BJ (cell line): ENCODE results near the gene SSH3. TPM values are rescaled to one million over a fixed set of nuclear protein-coding genes. Genes with fewer than 3 reads are reported as not detected.

Experiments
- CTCF ChIA-PET: fragments of 350-600 bp; formaldehyde crosslinking; extraction: SDS; loops from one replicate; lab custom pipeline; 2021; ENCODE audit warnings: antibody characterized with exemption, inconsistent platforms; lab: Yijun Ruan, JAX
- POLR2A ChIA-PET: fragments of 300-600 bp; sonication (Branson Sonifier 250); formaldehyde crosslinking; extraction: SDS; loops from one replicate; lab custom pipeline; 2021; ENCODE audit warnings: antibody characterized with exemption; lab: Charles Lee
- DNase-seq: peaks from one replicate; pipeline ENCODE4 v3.0.0-alpha.2; 2011; ENCODE audit warnings: low read depth
- H3K27me3 ChIP-seq: 2 replicates; pipeline ENCODE4 v1.6.0; 2011; ENCODE audit warnings: low read length; ENCODE audit not compliant: control insufficient read depth, insufficient read depth
- H3K36me3 ChIP-seq: 2 replicates; pipeline ENCODE4 v1.5.1; 2011; ENCODE audit warnings: low read length; ENCODE audit not compliant: control insufficient read depth, insufficient read depth
- H3K4me3 ChIP-seq: 2 replicates; pipeline ENCODE4 v1.5.1; 2011; ENCODE audit warnings: low read depth, mild to moderate bottlenecking, control low read depth, low read length
- CTCF ChIP-seq: IDR thresholded peaks from 2 replicates; pipeline ENCODE4 v1.5.1; 2011; ENCODE audit warnings: low read depth, mild to moderate bottlenecking, control low read depth, inconsistent platforms, low read length, moderate library complexity; ENCODE audit not compliant: insufficient read depth
- polyA plus RNA-seq: library from polyadenylated mRNA; depleted of rRNA; stranded (reverse); fragments of >200 nt; gene quantifications from 2 replicates; pipeline ENCODE4 v1.2.3, GENCODE V29; 2011

SSH3 gene
- polyA plus RNA-seq, 1 experiment = 22.1 TPM

DNA sequence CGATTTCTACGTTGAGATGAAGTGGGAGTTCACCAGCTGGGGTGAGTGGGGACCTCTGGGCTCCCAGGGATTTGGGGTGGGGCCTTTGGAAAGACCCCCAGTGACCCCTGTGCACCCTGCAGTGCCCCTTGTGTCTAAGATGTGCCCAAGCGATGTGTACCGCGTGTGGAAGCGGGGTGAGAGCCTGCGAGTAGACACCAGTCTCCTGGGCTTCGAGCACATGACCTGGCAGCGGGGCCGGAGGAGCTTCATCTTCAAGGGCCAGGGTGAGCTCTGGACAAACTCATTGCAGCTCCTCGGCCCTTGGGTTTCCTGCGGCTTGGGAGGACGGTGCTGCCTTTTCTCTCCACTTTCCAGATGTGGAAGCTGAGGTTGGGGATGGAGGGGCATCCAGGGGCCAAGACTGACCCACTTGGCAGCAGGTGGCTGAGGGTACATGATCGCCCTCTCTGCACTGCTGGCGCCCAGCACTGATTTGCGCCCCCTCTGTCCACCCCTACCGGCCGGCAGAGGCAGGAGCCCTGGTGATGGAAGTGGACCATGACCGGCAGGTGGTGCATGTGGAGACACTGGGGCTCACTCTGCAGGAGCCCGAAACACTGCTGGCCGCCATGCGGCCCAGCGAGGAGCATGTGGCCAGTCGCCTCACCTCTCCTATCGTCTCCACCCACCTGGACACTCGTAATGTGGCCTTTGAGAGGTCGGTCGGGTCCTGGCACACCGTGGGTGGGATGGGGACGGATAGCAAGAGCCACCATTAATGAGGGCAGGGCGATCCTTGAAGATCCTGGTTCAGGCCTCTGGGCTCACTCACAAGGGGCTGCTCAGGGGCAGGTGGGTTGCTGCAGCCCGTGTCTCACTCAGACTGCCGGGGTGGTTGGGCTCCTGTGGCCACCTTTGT is 11.6 kb upstream of the SSH3 start:
- Histone ChIP-seq H3K27me3 (no peaks in the 10 kb centered on the region), H3K4me3 (no peak overlapping the region), H3K36me3 (peaks cover 17% of the 10 kb centered on the region)
- TF ChIP-seq CTCF = no peak
- ChIA-PET CTCF (interaction anchor here (0.7 to 3.1 kb wide), 2 partner anchors 22 to 26 kb away, joined by 3 to 14 read pairs; no protein-coding TSS in a partner anchor), POLR2A (no interaction called here)
- no peak for DNase-seq

DNA sequence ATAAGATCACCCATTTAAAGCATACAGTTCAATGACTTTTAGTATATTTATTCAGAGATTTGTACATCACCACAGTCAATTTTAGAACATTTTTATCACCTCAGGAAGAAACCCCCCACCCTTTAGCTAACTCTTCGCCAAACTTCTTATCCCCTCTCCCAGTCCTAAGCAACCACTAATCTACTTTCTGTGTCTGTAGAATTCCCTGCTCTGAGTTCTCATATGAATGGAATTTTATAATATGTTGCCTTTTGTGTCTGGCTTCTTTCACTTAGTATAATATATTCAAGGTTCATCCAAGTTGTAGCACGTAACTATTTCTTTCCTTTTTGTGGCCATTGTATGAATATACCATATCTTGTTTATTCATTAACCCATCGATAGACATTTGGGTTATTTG is 10.7 kb upstream of the SSH3 start:
- no peak overlapping the region for H3K4me3 ChIP-seq
- no peak for DNase-seq
- POLR2A ChIA-PET = no interaction called here
- no peak for TF ChIP-seq CTCF
- CTCF ChIA-PET = interaction anchor here (3.1 kb wide), 1 partner anchor 25 kb away, joined by 14 read pairs; no protein-coding TSS in a partner anchor
- H3K36me3 ChIP-seq = peaks cover 17% of the 10 kb centered on the region
- no peaks in the 10 kb centered on the region for H3K27me3 ChIP-seq

DNA sequence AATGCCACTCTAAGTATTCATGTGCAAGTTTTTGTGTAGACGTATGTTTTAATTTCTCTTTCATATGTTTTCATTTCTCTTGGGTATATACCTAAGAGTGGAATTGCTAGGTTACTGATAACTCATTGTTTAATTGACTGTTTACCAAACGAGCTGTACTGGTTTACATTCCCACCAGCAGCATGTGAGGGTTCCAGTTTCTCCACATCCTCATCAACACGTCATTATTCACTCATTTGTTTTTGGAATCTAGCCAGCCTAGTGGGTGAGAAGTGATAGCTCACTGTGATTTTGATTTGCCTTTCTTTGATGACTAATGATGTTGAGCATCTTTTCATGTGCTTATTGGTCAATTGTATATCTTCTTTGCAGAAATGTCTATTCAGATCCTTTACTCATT is 10.2 kb upstream of the SSH3 start:
- ChIA-PET POLR2A (no interaction called here), CTCF (interaction anchor here (1.2 to 3.1 kb wide), 2 partner anchors 24 to 52 kb away, joined by 3 to 14 read pairs; no protein-coding TSS in a partner anchor)
- peaks cover 17% of the 10 kb centered on the region for H3K36me3 ChIP-seq
- H3K4me3 ChIP-seq = no peak overlapping the region
- DNase-seq = no peak
- H3K27me3 ChIP-seq = no peaks in the 10 kb centered on the region
- TF ChIP-seq CTCF = no peak

DNA sequence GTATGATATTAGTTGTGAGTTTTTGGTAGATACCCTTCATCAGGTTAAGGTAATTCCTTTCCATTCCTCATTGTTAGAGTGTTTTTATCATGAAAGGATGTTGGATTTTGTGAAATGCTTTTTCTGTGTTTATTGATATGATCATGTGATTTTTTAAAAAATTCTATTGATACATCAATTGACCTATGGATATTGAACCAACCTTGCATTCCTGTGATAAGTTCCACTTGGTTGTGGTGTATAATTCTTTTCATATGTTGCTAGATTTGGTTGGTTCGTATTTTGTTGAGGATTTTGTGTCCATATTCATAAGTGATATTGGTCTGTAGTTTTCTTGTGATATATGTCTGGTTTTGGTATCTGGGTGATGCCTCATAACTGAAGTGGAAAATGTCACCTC is 7.5 kb upstream of the SSH3 start:
- ChIA-PET POLR2A (no interaction called here), CTCF (interaction anchor here (0.7 to 1.2 kb wide), 2 partner anchors 15 to 22 kb away, joined by 3 to 4 read pairs; no protein-coding TSS in a partner anchor)
- H3K36me3 ChIP-seq = peaks cover 35% of the 10 kb centered on the region
- TF ChIP-seq CTCF = no peak
- no peaks in the 10 kb centered on the region for H3K27me3 ChIP-seq
- DNase-seq = no peak
- H3K4me3 ChIP-seq = no peak overlapping the region

DNA sequence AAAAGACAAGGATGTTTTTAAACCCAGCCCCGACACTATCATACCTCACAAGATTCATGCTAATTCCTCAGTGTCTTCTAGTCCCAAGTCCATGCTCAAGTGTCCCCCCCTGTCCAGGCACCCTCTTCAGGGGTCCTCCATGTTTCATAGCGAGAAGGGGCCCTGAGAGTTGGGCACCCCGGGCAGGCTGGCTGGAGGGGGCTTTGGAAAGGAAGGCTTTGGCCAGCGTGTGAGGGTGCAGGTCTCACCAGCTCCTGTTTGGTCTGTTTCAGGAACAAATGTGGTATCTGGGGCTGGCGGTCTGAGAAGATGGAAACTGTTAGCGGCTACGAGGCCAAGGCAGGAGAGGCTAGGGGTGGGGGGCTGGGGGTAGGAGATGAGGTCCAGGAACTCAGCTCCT is 4.5 kb upstream of the SSH3 start:
- DNase-seq = no peak
- ChIA-PET POLR2A (no interaction called here), CTCF (interaction anchor here (0.6 to 1.2 kb wide), 4 partner anchors 19 to 217 kb away, joined by 3 to 4 read pairs (median 4); no protein-coding TSS in a partner anchor)
- Histone ChIP-seq H3K27me3 (no peaks in the 10 kb centered on the region), H3K36me3 (peaks cover 34% of the 10 kb centered on the region), H3K4me3 (no peak overlapping the region)
- TF ChIP-seq CTCF = no peak
